Measurements from ENCODE around the gene EVA1B.

Gene EVA1B

DNA sequence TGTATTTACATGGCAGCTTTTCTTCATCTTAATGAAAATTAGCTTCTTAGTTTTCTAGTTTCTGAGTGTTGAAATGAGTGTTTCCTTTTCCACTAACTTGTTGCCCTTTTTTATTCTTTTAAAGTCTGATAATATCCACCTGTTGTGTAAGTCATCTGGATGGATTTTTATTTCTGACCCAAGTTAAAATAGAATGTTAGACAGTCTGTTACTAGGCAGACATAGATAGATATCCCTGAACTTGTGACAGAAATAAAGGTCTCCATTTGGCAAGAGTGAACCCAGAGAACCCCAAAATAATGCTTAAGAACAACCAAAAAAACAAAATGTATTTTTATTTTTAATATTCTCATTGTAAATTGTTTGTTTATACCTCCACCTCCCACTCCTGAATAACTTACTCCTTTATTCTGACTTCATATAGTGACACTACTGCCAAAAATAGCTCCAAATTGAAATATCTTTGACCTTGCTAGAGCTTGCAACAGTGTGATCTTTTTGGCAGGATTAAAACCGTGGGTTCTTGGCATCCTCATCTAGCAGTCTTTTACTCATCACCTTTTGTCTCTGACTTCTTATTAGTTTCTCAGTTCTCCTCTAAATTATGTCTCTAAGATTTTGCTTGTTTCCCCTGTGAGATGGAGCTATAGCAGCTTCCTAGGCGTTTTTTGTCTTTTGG is 44.2 kb downstream of the EVA1B start:
- DNase-seq (ENCODE audit: low spot score): no peak

DNA sequence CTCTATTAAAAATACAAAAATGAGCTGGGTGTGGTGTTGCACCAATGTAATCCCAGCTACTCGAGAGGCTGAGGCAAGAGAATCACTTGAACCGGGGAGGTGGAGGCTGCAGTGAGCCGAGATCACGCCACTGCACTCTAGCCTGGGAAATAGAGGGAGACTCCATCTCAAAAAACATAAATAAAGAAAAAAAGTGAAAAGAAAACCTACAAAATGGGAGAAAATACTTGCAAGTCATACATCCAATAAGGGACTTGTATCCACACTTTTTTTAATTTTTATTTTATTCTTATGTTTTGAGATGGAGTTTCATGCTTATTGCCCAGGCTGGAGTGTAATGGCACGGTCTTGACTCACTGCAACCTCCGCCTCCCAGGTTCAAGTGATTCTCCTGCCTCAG is 46.8 kb downstream of the EVA1B start:
- DNase-seq (ENCODE audit: low spot score): no peak

GRCh38 chr1:36274201-36274600 is 49.2 kb downstream of the EVA1B start:
- no peak for DNase-seq (ENCODE audit: low spot score)

GRCh38 chr1:36273024-36273423 is 50.4 kb downstream of the EVA1B start:
- DNase-seq (ENCODE audit: low spot score): no peak

Data from globus pallidus (tissue), 1 donor.